Coronary artery (tissue), 2 donors: ENCODE measurements around the gene STPG3.

ENCODE experiments used
- DNase-seq: peaks from one replicate; pipeline ENCODE4 v3.0.0-alpha.2; 2017; ENCODE audit warnings: low spot score
- H3K27ac ChIP-seq, 2 donors: fragments of 200-600 bp; sonication (generic); one replicate each; pipeline ENCODE4 v1.5.1; 2016 to 2019
- H3K4me3 ChIP-seq: fragments of 200-600 bp; sonication (generic); 2 replicates; pipeline ENCODE4 v1.5.1; 2016; ENCODE audit warnings: mild to moderate bottlenecking, moderate library complexity
- TF ChIP-seq, protein P1 (sequence below): fragments of 200-600 bp; sonication (generic); IDR thresholded peaks from one replicate; pipeline ENCODE4 v1.5.1; 2019; ENCODE audit warnings: antibody characterized with exemption

Gene STPG3

DNA sequence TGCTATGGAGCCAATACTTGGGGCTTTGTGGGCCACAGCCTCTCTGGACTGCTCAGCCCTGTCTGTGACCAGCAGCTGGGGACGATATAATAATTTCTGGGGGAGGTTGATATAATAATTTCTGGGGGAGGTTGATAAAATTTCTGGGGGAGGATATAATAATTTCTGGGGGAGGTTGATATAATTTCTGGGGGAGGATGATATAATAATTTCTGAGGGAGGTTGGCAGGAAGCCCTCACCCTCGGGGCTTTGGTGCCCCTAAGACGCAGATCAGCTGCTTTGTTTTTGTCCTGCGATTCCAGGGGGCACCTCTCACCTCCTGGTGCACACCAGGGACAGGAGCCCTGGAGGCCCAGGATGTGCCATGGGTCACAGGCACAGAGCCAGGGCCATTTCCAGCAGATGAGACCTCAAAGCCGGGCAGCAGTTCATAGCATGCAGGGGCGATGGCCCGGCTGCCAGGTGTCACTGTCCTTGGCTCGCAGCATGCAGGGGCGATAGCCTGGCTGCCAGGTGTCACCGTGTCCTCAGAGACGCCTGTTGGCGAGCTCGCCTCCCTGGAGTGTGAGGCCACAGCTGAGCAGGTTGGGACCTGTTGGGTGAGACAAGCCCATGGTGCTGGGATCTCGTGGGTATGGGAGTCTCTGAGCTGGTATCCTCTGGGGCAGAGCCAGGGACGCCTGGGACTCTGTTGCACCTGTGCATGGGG lies 22.7 kb downstream of the STPG3 start:
- DNase-seq, result no peak
- Histone ChIP-seq H3K27ac (no peak overlapping the region), H3K4me3 (no peak overlapping the region)
- TF ChIP-seq, protein P1, sequence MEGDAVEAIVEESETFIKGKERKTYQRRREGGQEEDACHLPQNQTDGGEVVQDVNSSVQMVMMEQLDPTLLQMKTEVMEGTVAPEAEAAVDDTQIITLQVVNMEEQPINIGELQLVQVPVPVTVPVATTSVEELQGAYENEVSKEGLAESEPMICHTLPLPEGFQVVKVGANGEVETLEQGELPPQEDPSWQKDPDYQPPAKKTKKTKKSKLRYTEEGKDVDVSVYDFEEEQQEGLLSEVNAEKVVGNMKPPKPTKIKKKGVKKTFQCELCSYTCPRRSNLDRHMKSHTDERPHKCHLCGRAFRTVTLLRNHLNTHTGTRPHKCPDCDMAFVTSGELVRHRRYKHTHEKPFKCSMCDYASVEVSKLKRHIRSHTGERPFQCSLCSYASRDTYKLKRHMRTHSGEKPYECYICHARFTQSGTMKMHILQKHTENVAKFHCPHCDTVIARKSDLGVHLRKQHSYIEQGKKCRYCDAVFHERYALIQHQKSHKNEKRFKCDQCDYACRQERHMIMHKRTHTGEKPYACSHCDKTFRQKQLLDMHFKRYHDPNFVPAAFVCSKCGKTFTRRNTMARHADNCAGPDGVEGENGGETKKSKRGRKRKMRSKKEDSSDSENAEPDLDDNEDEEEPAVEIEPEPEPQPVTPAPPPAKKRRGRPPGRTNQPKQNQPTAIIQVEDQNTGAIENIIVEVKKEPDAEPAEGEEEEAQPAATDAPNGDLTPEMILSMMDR, result no peak

DNA sequence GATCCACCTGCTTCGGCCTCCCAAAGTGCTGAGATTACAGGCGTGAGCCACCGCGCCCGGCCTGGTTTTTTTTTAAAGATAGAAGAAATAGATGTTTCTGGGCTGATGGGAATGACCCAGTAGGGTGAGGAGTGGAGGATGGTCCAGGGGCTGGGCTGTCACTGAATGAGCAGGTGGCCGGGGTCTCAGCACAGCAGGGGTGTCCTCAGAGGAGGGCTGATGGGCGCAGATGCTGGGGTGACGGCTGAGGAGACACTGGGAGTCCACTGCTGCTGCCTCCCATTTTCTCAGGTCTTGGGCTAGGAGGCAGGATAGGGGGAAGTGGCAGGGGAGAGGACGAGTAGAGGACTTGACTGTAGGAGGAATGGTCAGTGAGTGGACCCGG lies 24.1 kb downstream of the STPG3 start:
- Histone ChIP-seq H3K27ac (no peak overlapping the region), H3K4me3 (no peak overlapping the region)
- no peak for DNase-seq
- TF ChIP-seq, protein P1, result no peak

DNA sequence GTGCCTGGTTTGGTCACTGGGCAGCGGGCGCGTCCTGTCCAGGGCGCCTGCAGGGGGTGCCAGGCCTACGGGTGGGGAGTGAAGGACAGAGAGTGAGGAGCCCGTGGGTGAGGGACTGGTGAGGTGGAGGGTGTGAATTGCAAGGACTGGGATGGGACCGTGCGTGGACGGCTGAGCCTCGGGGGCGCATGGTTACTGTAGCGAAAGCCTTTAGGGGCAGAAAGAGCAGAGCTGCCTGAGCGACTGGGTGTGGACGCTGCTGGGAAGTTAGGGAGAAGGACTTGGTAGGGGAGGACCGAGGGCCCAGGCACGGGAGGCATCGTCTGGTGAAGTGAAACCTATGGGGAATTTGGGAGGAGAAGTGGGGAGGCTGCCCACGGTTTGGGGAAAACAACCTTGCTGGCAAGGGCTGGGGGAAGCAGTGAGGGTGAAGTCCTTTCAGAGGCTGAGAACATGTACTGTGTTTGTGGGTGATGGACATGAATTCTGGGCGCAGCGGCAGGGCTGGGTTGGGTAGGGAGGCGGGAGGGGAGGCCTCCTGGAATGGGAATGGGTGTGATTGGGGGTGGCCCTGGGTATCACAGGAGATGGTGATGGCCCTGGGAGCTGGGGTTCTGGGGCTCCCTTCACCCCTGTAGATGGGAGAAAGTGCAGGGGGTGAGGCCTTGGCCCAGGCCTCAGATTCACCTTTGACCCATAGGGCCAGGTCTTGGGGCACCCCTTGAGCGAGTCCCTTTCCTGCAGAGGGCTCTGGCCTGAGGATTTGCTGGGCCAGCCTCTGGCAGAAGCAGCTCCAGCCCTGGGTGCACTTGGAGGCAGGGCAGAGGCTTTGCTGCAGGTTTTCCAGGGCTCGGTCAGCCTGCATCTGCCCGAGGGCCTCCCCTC lies 24.7 kb downstream of the STPG3 start:
- H3K4me3 ChIP-seq, result peak overlapping the region; percentile 67
- no peak for DNase-seq
- TF ChIP-seq, protein P1, result no peak
- H3K27ac ChIP-seq, result peak overlapping the region in 1 of 2 donors; percentile 85

DNA sequence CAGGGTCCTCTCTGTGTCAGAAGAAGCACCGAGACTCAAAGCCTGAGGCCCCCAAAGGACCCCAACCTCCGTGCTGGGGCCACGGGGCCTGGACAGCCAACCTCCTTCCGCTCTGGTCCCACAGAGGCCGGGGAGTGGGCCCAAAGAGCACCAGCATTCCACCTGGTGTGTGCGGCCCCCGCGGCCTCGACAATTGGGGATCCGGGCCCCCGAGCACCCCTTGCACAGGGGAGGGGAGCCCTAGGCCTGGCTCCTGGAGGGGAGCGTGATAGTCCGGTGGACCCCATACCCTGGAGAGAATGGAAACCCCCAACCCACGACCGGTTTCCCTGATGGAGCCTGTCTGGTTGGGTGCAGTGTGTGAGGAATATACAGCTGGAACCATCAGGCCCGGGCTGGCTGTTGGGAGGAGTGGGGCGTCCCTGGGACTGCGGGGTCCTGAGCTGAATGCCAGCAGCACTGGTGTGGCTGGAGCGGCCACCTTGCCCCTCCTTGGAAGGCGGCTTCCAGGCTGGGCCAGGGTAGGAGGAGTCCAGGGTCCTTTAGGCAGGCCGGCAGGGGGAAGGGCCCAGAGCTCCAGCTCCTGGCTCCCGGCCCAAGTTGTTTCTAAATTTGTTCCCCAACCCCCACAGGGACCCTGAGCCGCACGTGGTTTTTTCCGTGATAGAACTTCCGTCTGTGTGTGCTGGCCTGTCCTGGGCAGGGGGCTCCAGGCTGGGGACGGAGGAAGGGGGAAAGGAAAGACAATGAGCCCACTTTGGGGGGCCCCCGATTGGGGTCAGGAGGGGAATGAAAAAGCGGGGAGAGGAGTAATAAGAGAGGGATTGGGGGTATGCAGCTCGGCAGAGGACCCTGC lies 25.6 kb downstream of the STPG3 start:
- Histone ChIP-seq H3K27ac (peak overlapping the region; percentile 70 to 85), H3K4me3 (peak overlapping the region; percentile 67)
- DNase-seq, result no peak
- TF ChIP-seq, protein P1, result no peak

DNA sequence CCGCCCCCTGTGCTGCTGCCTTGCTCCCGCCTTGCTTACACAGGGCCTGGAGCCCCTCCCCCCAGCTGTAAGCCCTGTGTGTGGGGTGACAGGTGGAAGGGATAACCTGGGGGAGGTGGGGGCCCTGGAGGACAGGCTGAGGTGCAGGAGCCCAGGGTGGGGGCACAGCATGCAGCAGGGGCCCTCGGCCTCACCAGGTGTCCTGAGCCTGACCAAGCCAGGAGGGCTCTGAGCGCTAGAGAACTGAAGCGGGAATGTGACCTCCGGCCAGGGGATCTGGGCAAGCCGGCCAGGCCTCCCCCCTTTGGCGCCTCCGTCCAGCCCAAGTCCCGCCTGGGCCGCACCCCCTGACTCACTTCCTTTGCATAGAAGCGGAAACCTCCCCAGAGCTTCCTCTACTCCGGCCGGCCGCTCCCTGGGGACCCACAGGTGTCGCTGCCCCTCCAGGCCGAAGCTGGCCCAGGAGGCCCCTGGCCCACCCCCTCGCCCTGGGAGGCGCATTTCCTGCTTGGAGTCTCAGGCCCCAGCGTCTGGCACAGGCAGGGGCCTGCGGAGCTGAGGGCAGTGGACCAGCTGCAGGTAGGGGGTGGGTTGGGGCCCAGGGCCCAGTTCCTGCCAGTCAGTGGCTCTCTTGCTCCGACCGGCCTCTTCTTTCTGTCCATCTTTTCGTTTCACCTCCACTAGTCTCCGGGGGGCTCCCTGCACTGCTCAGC lies 26.4 kb downstream of the STPG3 start, which contains the start of gene TOR4A:
TOR4A (plus strand) TSS at position 398 of the 713 bp plus-strand sequence. CDS start 964 bp downstream, outside the sequence.
- peak; percentile 85 for DNase-seq
- Histone ChIP-seq H3K27ac (peak within 1 kb of the TSS; percentile 70 to 85), H3K4me3 (peak within 1 kb of the TSS; percentile 67)
- TF ChIP-seq, protein P1, result no peak

DNA sequence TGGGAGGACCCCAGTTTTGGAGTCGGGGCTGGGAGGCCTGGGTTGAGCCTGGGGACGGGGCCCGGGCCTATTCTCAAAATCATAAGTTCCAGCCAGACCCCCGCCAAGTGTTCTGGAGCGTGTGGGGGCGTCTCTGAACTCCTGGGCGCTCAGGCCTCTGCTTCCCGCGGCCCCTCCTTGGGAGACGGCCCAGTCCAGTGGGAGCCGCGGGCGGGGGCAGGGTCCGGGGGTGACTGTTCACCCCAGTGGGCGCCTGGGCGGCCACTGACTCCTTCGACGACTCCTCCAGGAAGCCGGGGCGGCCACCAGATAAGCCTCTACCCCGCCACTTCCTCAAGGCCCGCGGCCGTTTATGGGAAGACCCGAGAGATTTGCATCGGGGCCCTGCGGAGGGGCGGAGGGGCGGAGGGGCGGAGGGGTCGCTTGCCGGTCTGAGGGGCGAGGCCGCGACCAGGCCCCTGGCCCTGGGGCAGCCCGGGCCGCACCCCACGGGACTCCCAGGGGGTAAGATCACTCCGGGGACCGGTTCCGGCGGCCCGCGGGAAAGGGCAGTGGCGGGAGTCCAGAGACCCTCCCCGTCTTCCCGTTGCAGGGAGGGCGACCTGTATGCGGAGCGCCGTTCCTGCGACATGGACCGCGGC lies 27.1 kb downstream of the STPG3 start:
- TF ChIP-seq, protein P1, result no peak
- Histone ChIP-seq H3K4me3 (peak overlapping the region; percentile 67), H3K27ac (peak overlapping the region; percentile 70 to 85)
- peak; percentile 72 for DNase-seq
